Osteocyte (in vitro differentiated cells): Measurements from ENCODE around the gene MAP1LC3C. TPM values are rescaled to one million over a fixed set of nuclear protein-coding genes. Genes with fewer than 3 reads are reported as not detected.

Experiments used
- DNase-seq: peaks from one replicate; pipeline ENCODE4 v3.0.0; 2021; ENCODE audit warnings: mixed read lengths; ENCODE audit not compliant: unreplicated experiment; ENCODE audit errors: extremely low spot score
- H3K27ac Mint-ChIP-seq: one replicate; pipeline ENCODE4 v1.8.0; 2021; ENCODE audit warnings: mild to moderate bottlenecking, mixed read lengths; ENCODE audit not compliant: unreplicated experiment
- H3K27me3 Mint-ChIP-seq: one replicate; pipeline ENCODE4 v1.8.0; 2021; ENCODE audit warnings: mixed read lengths; ENCODE audit not compliant: unreplicated experiment
- H3K36me3 Mint-ChIP-seq: one replicate; pipeline ENCODE4 v1.8.0; 2021; ENCODE audit warnings: mixed read lengths; ENCODE audit not compliant: unreplicated experiment
- H3K4me1 Mint-ChIP-seq: one replicate; pipeline ENCODE4 v1.8.0; 2021; ENCODE audit warnings: mixed read lengths; ENCODE audit not compliant: unreplicated experiment
- H3K4me3 Mint-ChIP-seq: one replicate; pipeline ENCODE4 v1.8.0; 2021; ENCODE audit warnings: mild to moderate bottlenecking, moderate library complexity, mixed read lengths; ENCODE audit not compliant: unreplicated experiment
- H3K9me3 Mint-ChIP-seq: one replicate; pipeline ENCODE4 v1.8.0; 2021; ENCODE audit warnings: mixed read lengths; ENCODE audit not compliant: unreplicated experiment
- total RNA-seq: library from RNA; stranded (reverse); gene quantifications from 2 replicates; pipeline ENCODE4 v1.2.1, GENCODE V29; 2021
- TF ChIP-seq, protein P1 (sequence below): fragments of 200-600 bp; sonication (generic); IDR thresholded peaks from 2 replicates; pipeline ENCODE4 v1.5.0; 2021; ENCODE audit warnings: antibody characterized with exemption, mild to moderate bottlenecking, moderate library complexity

Gene MAP1LC3C
- total RNA-seq, 1 donor from 2014 or later: not detected

DNA sequence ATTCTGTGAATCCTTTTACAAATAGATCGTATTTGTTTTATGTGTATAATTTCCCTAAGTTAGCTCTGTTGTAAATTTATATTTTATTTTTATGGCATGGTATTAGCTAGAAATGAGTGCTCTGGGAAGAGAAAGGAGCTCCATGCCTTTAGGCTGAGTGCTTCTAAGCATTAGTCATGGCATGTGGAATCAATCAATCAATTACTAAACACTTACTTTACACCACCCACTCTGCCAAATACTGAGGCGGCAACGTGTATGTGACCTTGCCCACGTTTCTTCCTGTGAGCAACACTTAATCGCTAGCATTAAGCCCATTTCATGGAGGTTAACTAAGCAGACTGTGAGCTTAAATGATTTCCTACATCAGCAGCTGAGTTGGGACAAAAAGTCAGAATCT is 48.5 kb downstream of the MAP1LC3C start:
- peaks cover 5% of the 10 kb centered on the region for H3K4me1 Mint-ChIP-seq
- no peaks in the 10 kb centered on the region for H3K9me3 Mint-ChIP-seq
- TF ChIP-seq, protein P1, sequence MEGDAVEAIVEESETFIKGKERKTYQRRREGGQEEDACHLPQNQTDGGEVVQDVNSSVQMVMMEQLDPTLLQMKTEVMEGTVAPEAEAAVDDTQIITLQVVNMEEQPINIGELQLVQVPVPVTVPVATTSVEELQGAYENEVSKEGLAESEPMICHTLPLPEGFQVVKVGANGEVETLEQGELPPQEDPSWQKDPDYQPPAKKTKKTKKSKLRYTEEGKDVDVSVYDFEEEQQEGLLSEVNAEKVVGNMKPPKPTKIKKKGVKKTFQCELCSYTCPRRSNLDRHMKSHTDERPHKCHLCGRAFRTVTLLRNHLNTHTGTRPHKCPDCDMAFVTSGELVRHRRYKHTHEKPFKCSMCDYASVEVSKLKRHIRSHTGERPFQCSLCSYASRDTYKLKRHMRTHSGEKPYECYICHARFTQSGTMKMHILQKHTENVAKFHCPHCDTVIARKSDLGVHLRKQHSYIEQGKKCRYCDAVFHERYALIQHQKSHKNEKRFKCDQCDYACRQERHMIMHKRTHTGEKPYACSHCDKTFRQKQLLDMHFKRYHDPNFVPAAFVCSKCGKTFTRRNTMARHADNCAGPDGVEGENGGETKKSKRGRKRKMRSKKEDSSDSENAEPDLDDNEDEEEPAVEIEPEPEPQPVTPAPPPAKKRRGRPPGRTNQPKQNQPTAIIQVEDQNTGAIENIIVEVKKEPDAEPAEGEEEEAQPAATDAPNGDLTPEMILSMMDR: no peak
- DNase-seq: no peak
- no peak overlapping the region for H3K4me3 Mint-ChIP-seq
- no peak overlapping the region for H3K27ac Mint-ChIP-seq
- H3K36me3 Mint-ChIP-seq: no peaks in the 10 kb centered on the region
- peaks cover 3% of the 10 kb centered on the region for H3K27me3 Mint-ChIP-seq

GRCh38 chr1:241947354-241947753 is 51.5 kb downstream of the MAP1LC3C start:
- peaks cover 5% of the 10 kb centered on the region for H3K4me1 Mint-ChIP-seq
- H3K9me3 Mint-ChIP-seq: no peaks in the 10 kb centered on the region
- H3K36me3 Mint-ChIP-seq: no peaks in the 10 kb centered on the region
- TF ChIP-seq, protein P1: no peak
- DNase-seq: no peak
- no peak overlapping the region for H3K4me3 Mint-ChIP-seq
- H3K27me3 Mint-ChIP-seq: peaks cover 5% of the 10 kb centered on the region
- no peak overlapping the region for H3K27ac Mint-ChIP-seq

Other genes with a start within 250 kb of the MAP1LC3C start
- gene EXO1, start 150.9 kb downstream of the MAP1LC3C start, total RNA-seq: 3.4 and 3.9 TPM in 2 replicates
- not detected in 2 replicates for gene BECN2, start 41.3 kb downstream of the MAP1LC3C start, total RNA-seq